ENCODE results near the gene LONRF2.
"Not testable (repeated sequence)": the region's sequence is repeated elsewhere in the genome, so short reads cannot be mapped to it uniquely, and the experiment has no call there.

The LONRF2 gene

GRCh38 chr2:100256416-100256815 is 65.9 kb downstream of the LONRF2 start:
- no peak for DNase-seq (ENCODE audit: low read depth, low spot score)

DNA sequence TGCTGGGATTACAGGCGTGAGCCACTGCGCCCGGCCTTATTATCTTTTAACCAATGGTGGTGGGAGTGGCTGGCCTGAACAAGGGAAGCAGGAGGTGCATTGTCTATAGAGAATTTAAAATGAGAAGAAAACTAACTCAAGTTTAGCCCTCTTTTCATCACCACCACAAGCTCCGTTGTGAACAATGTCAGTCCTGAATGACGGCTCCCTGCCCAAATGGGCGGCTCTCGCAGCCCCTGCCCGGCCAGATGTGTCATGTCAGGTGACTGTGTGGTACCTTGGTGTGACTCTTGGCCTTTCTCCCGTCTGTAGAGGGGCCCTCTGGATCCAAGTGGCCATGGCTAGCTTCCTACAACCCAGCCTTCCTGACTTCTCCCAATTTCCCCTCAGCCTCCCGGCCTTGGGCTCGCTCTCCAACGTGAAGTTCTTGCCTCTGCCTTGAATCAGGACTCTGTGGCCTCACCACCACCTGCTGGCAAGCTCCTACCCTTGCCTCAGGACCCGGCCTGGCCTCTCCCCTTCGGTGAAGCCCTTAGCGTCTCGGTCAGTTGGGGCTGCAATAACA is 67.6 kb downstream of the LONRF2 start:
- no peak for DNase-seq (ENCODE audit: low read depth, low spot score)

- no peak for DNase-seq (ENCODE audit: low read depth, low spot score)
Measured at GRCh38 chr2:100253786-100254185, 68.5 kb downstream of the LONRF2 start.

GRCh38 chr2:100252811-100253698 is 69.2 kb downstream of the LONRF2 start:
- no peak for DNase-seq (ENCODE audit: low read depth, low spot score)

DNA sequence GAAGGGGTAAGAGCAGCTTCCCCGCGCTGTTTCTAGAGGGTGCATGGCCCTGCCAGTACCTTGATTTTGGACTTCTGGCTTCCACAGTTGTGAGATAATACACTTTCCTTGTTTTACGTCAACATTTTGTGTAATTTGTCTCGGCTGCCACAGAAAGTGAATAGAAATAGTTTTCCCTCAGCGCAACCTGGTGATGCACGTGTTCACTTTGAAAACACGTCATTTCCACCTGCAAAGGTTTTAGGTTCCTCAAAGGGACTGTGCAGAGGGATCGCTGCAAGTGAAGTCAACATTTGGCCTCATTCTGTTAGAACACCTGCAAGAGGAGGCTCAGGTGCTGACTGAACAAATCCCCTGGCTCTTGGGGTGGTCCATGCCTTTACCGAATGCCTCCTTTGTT is 71.7 kb downstream of the LONRF2 start:
- DNase-seq (ENCODE audit: low read depth, low spot score), result no peak

DNA sequence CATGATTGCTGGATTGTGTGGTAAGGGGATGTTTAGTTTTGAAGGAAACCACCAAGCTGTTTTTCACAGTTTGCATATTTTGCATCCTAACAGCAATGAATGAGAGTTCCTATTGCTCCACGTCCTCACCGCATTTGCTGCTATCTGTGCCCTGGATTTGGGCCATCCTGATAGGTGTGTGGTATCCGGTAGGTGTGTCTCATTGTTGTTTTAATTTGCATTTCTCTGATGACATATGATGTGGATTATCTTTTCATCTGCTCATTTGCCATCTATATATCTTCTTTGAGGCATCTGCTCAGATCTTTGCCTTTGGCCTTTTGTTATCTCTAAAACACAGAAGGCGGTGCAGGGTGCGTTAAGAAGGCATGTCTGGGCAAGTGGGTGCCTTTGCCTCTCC is 73.3 kb downstream of the LONRF2 start:
- DNase-seq (ENCODE audit: low read depth, low spot score), result no peak

DNA sequence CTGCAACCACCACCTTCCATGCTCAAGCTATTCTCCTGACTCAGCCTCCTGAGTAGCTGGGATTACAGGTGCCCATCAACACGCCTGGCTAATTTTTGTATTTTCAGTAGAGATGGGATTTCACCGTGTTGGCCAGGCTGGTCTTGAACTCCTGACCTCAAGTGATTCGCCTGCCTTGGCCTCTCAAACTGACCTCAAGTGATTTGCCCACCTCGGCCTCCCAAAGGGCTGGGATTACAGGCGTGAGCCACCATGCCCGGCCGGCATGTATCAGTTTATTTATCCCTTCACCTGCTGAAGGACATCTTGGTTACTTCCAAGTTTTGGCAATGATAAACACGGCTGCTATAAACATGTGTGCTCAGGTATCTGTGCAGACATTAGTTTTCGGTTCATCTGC is 73.7 kb downstream of the LONRF2 start:
- not testable (repeated sequence) for DNase-seq (ENCODE audit: low read depth, low spot score)

DNA sequence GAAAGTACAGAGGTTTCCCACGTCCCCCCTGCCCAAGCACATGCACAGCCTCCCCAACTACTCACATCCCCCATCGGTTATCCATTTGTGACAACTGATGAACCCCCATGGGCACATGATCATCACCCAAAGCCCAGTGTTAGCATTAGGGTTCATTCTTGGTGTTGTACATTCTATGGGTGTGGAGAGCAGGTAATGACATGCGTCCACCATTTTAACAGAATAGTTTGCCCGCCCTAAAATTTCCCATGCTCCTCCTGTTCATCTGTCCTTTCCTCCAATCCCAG is 74.3 kb downstream of the LONRF2 start:
- DNase-seq (ENCODE audit: low read depth, low spot score), result no peak

GRCh38 chr2:100247256-100248043 is 74.9 kb downstream of the LONRF2 start:
- DNase-seq (ENCODE audit: low read depth, low spot score), result no peak

DNA sequence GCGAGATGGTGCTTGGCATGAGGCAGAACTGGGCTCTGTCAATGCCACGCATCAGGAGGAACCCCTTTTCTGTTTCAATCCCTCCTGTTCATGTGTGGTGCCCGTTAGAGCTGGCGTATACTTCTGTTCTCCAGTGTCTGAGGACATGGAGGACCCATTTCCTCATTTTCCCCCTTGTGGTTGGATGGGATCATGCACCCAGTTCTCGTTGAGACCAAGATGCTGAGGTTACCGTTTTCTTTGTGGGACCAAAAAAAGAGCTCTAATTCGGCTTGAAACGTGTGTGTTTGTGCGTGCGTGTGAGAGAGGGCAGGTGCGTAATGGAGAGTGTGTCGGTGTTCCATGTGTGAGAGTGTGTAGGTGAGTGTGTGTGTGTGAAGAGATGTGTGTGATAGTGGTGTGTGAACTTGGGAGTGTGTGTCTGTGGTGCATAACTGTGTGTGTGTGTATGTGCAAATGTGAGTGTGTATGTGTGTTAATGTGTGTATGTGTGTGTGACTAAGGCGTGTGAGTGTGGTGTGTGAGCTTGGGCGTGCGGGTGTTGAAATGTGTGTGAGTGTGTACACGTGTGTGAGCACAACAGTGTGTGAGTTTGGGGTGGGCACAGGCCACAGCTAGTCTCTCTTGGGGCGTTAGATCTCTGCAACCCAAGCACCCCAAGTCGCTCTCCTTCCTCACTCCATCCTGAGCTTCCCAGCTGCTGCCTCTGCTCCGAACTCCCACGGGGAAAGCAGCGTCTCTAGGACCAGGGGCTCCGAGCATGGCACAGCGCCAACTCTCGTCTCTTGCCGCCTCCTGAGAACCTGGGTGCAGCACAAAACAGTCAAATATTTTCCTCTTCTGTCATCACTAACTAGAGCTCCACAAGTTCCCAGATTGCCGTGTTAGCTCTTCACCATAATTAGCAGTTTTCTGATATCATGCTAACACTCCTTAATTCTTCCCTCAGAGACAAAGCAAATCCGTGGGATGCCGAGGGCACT is 75.8 kb downstream of the LONRF2 start:
- DNase-seq (ENCODE audit: low read depth, low spot score), result no peak

- DNase-seq (ENCODE audit: low read depth, low spot score), result no peak
Measured at GRCh38 chr2:100245681-100246080, 76.6 kb downstream of the LONRF2 start.

DNA sequence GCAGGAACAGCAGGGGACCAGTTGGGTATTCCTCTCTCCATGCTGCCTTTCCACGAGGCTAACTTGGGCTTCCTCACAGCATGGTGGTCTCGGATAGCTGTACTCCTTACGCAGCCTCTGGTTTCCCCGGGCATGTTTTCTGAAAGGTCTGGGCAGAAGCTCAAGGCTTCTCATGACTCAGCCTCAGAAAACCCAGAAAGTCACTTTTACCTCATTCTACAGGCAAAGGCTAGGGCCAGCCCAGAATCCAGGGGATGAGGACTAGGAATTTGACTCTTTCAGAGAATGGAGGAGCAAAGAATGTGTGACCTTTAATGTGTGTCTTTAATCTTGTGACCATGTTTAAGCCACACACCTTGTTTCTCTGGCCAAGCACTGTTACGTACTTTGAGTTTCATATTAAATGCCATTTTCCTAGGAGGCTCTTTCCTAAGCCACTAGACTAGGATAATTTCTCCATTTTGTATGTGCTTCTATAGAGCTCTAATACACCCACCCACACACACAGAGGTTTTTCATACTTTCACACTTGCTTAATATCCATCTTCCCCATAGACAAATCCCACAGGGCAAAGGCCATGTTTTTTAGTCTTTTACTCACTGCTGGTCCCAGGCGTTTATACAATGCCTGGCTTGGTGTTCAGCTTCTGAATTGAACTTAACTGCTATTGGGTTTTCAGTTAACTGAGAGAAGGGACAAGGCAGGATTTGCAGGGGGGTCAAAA is 77.3 kb downstream of the LONRF2 start:
- no peak for DNase-seq (ENCODE audit: low read depth, low spot score)

- DNase-seq (ENCODE audit: low read depth, low spot score), result no peak
Measured at GRCh38 chr2:100243631-100244030, 78.7 kb downstream of the LONRF2 start.

- DNase-seq (ENCODE audit: low read depth, low spot score), result no peak
Measured at GRCh38 chr2:100242891-100243619, 79.2 kb downstream of the LONRF2 start.

DNA sequence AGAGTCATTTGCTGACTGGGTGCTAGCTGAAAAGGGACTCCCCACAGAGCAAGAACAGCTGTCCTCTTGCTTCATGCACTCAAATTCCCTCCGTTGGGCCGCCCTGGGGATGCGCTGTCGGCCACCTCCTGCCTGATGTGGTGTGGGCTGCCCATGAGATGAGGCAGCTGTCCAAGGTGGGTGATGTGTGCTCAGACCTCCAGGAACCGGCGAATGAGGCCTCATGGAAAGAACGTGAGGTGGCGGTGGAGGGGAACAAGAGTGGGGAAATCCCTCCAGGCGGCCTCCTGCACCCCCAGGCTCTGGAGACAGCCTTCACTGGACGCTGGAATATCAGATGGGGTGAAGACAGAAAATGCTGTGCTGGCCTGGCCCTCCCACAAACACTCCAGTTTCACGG is 79.8 kb downstream of the LONRF2 start:
- no peak for DNase-seq (ENCODE audit: low read depth, low spot score)

GRCh38 chr2:100241236-100241635 is 81.1 kb downstream of the LONRF2 start:
- DNase-seq (ENCODE audit: low read depth, low spot score), result no peak

DNA sequence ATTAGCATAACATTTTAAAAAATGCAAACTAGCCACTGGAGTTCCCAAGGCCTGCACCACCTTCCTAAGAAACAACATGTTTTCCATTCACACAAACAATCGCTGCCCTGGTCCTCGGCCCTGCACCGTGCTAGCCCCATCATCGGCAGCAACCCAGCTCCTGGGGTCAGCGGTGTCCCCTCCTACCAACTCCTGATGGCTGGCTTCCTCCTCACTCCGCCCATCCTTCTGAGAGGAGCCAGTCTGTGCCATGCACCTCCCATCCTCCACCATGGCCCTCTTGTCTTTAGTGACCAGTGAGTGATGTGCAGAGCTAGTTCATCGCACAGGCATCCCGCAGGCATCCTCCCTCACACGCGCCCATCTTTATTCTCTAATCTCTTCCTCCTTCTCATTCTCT is 81.9 kb downstream of the LONRF2 start:
- no peak for DNase-seq (ENCODE audit: low read depth, low spot score)

GRCh38 chr2:100239486-100240210 is 82.7 kb downstream of the LONRF2 start:
- no peak for DNase-seq (ENCODE audit: low read depth, low spot score)

- DNase-seq (ENCODE audit: low read depth, low spot score), result no peak
Measured at GRCh38 chr2:100238471-100238870, 83.8 kb downstream of the LONRF2 start.

DNA sequence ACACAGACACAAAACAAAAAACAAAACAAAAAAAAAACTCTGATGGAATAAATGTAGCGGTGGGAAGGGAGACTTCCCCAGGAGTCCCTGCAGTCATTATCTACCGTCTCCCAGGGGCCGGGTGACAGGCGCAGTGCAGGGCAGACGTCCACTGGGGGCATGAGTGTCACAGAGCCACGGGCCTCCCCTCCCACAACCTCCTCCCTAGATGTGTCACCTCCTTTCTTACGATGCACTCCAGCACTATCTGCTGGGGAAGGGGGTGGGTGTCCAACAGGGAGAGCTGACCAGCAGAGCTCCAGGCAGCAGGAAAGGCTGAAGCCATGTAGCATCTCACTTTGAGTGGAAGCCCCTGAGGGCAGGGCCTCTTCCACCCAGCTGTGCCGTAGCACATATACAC is 84.5 kb downstream of the LONRF2 start:
- DNase-seq (ENCODE audit: low read depth, low spot score), result no peak

Measured in iPS DF 19.7 (cell line).